ENCODE data around the gene ADGRG6.

DNA sequence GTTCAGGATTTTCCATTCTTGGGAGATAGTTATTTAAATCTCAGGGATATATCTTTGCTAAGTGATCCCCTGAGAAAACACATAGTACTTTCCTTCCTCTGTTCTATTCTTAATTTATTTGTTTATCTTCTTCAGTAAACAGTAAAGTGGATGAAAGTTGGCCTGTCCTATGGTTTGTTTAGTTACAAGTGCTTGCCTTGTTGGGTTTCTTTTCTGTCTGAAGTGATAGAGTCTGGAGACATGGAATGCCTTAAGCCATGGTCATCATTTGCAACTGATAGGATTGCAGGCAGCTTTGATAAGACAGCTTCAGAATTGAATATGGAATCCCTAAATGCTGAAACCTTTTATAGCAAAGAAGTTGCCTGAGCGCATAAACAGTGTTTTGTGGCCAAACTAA lies 4.9 kb downstream of the ADGRG6 start:
- TF ChIP-seq, protein P1, sequence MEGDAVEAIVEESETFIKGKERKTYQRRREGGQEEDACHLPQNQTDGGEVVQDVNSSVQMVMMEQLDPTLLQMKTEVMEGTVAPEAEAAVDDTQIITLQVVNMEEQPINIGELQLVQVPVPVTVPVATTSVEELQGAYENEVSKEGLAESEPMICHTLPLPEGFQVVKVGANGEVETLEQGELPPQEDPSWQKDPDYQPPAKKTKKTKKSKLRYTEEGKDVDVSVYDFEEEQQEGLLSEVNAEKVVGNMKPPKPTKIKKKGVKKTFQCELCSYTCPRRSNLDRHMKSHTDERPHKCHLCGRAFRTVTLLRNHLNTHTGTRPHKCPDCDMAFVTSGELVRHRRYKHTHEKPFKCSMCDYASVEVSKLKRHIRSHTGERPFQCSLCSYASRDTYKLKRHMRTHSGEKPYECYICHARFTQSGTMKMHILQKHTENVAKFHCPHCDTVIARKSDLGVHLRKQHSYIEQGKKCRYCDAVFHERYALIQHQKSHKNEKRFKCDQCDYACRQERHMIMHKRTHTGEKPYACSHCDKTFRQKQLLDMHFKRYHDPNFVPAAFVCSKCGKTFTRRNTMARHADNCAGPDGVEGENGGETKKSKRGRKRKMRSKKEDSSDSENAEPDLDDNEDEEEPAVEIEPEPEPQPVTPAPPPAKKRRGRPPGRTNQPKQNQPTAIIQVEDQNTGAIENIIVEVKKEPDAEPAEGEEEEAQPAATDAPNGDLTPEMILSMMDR (IDR thresholded peaks at IDR 0.05): no peak
- TF ChIP-seq EP300 (IDR thresholded peaks at IDR 0.05) (no peak), POLR2A (IDR thresholded peaks at IDR 0.05) (no peak)

Measured in ovary (tissue), 3 donors.